ENCODE measurements around the gene FAM9C.

GRCh38 chrX:13090027-13090338 is 45.6 kb upstream of the FAM9C start:
- TF ChIP-seq EZH2 (IDR thresholded peaks at IDR 0.05; ENCODE audit: low read length) (no peak), CTCF (optimal IDR thresholded peaks at IDR 0.05 in 1 of 3, IDR thresholded peaks at IDR 0.05 in 1 of 3, conservative IDR thresholded peaks at IDR 0.05 in 1 of 3; ENCODE audit: extremely low read depth in 1 of 3, insufficient read depth in 2 of 3, low read length in 3 of 3) (no peak)
